GM12801 (cell line): ENCODE results near the gene ELMO1.

Experiments used
- CTCF ChIP-seq: IDR thresholded peaks from one replicate; pipeline ENCODE4 v1.5.1; 2011; ENCODE audit warnings: control low read depth; ENCODE audit not compliant: insufficient read length; ENCODE audit errors: extremely low read depth

Gene ELMO1

DNA sequence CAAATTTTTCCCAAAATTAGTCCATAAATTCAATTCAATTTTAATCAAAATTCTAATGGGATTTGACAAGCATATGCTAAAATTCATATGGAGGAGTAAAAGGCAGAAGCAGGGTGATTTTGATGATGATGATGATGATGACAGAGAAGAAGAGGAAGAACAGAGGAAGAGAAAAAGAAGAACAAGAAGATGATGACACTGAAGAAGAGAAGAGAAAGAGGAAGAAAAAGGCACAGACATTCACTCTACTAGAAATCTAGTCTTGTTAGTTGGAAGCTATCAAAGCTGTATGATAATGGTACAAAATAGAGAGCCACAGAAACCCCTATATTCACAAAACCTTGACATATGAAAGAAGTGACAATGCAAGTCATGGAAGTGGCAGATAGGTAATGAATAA, 157.9 kb downstream of the ELMO1 start:
- TF ChIP-seq CTCF, result no peak

- no peak for TF ChIP-seq CTCF
These were observed 158.9 kb downstream of the ELMO1 start for GRCh38 chr7:37289781-37290180.

DNA sequence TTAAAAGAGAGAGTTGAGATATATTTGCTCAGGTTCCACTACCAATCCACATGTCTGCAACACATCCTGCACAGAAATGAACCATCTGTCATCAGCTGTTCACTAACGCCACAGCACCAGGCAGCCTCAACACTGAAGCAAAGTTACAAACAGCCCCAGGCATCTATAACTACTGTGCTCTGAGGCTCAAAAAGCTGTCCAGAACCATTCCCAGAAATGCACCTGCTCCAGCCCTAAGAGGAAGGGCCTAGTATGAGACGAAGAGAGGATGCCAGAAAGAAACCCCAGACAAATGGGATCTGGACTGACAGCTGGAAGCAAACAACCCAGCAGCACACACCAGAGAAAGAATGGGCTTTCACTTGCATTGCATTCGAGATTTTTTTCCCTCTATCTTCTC, 159.3 kb downstream of the ELMO1 start:
- TF ChIP-seq CTCF, result no peak

DNA sequence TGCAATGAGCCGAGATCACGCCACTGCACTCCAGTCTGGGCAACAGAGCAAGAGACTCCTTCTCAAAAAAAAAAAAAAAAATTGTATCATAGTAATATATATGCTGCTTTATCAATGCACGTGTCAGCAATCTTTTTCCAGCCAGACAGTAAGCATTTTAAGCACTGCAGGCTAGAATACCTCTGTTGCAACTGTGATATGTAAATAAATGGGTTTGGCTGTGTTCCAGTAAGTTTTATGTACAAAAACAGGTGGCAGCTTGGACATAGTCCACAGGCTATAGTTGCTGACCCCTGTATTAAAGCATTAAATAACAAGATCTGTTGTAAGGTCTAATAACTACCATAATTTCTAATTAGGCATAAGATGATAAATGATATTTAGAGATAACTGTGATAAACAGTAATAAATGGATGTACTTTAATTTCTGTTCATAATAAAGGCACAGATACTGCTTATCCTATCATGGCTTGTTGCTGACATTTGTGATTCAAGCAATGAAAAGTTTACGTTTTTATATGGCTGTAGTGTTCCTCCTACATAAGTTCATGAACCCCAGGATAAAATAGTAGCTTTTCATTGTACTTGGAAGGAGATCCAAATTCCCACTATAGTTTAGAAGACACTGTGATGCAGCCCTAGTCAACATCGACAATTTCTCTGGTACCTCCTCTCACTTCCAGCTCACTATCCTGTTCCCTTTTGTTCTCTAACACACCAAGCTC, 161.4 kb downstream of the ELMO1 start:
- no peak for TF ChIP-seq CTCF

- no peak for TF ChIP-seq CTCF
These were observed 162.2 kb downstream of the ELMO1 start for GRCh38 chr7:37286454-37286832.

GRCh38 chr7:37285706-37286453, 162.8 kb downstream of the ELMO1 start:
- TF ChIP-seq CTCF, result no peak

- TF ChIP-seq CTCF, result no peak
These were observed 163.8 kb downstream of the ELMO1 start for GRCh38 chr7:37284805-37285231.
